ENCODE results near the gene CENPP. TPM values are rescaled to one million over a fixed set of nuclear protein-coding genes. Genes with fewer than 3 reads are reported as not detected.

Gene CENPP
- total RNA-seq, 1 experiment from 2014 or later = 7.2 TPM

- CTCF ChIA-PET = no interaction called here
Observed at GRCh38 chr9:92525306-92525705, 199.6 kb downstream of the CENPP start.

GRCh38 chr9:92527291-92527828 is 201.6 kb downstream of the CENPP start:
- no peak for DNase-seq
- CTCF ChIA-PET = no interaction called here
- H3K27ac Mint-ChIP-seq (ENCODE audit: unreplicated experiment) = no peak overlapping the region
- TF ChIP-seq, protein P1, sequence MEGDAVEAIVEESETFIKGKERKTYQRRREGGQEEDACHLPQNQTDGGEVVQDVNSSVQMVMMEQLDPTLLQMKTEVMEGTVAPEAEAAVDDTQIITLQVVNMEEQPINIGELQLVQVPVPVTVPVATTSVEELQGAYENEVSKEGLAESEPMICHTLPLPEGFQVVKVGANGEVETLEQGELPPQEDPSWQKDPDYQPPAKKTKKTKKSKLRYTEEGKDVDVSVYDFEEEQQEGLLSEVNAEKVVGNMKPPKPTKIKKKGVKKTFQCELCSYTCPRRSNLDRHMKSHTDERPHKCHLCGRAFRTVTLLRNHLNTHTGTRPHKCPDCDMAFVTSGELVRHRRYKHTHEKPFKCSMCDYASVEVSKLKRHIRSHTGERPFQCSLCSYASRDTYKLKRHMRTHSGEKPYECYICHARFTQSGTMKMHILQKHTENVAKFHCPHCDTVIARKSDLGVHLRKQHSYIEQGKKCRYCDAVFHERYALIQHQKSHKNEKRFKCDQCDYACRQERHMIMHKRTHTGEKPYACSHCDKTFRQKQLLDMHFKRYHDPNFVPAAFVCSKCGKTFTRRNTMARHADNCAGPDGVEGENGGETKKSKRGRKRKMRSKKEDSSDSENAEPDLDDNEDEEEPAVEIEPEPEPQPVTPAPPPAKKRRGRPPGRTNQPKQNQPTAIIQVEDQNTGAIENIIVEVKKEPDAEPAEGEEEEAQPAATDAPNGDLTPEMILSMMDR (IDR thresholded peaks at IDR 0.05; ENCODE audit: unreplicated experiment) = no peak
- no peak overlapping the region for H3K4me3 Mint-ChIP-seq (ENCODE audit: low read depth, unreplicated experiment)
- no TSS peak for BruUV-seq (replicated peaks)
- intact Hi-C loops (cut with micrococcal nuclease; ENCODE audit: unreplicated experiment) = no loop called here
- H3K36me3 Mint-ChIP-seq (ENCODE audit: insufficient read depth, unreplicated experiment) = no peaks in the 10 kb centered on the region
- no peaks in the 10 kb centered on the region for H3K4me1 Mint-ChIP-seq (ENCODE audit: low read depth, unreplicated experiment)
- H3K9me3 Mint-ChIP-seq (ENCODE audit: low read depth, unreplicated experiment) = no peaks in the 10 kb centered on the region
- no peaks in the 10 kb centered on the region for H3K27me3 Mint-ChIP-seq (ENCODE audit: unreplicated experiment)

More at GRCh38 chr9:92525306-92525705, 199.6 kb downstream of the CENPP start:
- Mint-ChIP-seq H3K4me3 (ENCODE audit: low read depth, unreplicated experiment) (no peak overlapping the region), H3K4me1 (ENCODE audit: low read depth, unreplicated experiment) (no peaks in the 10 kb centered on the region), H3K27me3 (ENCODE audit: unreplicated experiment) (no peaks in the 10 kb centered on the region), H3K9me3 (ENCODE audit: low read depth, unreplicated experiment) (no peaks in the 10 kb centered on the region), H3K36me3 (ENCODE audit: insufficient read depth, unreplicated experiment) (no peaks in the 10 kb centered on the region), H3K27ac (ENCODE audit: unreplicated experiment) (no peak overlapping the region)
- intact Hi-C loops (cut with micrococcal nuclease; ENCODE audit: unreplicated experiment) = no loop called here
- DNase-seq = no peak
- TF ChIP-seq, protein P1 (IDR thresholded peaks at IDR 0.05; ENCODE audit: unreplicated experiment) = no peak
- BruUV-seq (replicated peaks) = no TSS peak

- no peak for DNase-seq
- H3K27me3 Mint-ChIP-seq (ENCODE audit: unreplicated experiment) = no peaks in the 10 kb centered on the region
- H3K27ac Mint-ChIP-seq (ENCODE audit: unreplicated experiment) = no peak overlapping the region
- no peaks in the 10 kb centered on the region for H3K4me1 Mint-ChIP-seq (ENCODE audit: low read depth, unreplicated experiment)
- no peaks in the 10 kb centered on the region for H3K36me3 Mint-ChIP-seq (ENCODE audit: insufficient read depth, unreplicated experiment)
- no peaks in the 10 kb centered on the region for H3K9me3 Mint-ChIP-seq (ENCODE audit: low read depth, unreplicated experiment)
- H3K4me3 Mint-ChIP-seq (ENCODE audit: low read depth, unreplicated experiment) = no peak overlapping the region
- TF ChIP-seq, protein P1 (IDR thresholded peaks at IDR 0.05; ENCODE audit: unreplicated experiment) = no peak
- intact Hi-C loops (cut with micrococcal nuclease; ENCODE audit: unreplicated experiment) = no loop called here
- no TSS peak for BruUV-seq (replicated peaks)
- CTCF ChIA-PET = no interaction called here
Observed at GRCh38 chr9:92527832-92528521, 202.2 kb downstream of the CENPP start.

- Mint-ChIP-seq H3K27me3 (ENCODE audit: unreplicated experiment) (no peaks in the 10 kb centered on the region), H3K4me1 (ENCODE audit: low read depth, unreplicated experiment) (no peaks in the 10 kb centered on the region), H3K4me3 (ENCODE audit: low read depth, unreplicated experiment) (no peak overlapping the region), H3K9me3 (ENCODE audit: low read depth, unreplicated experiment) (no peaks in the 10 kb centered on the region), H3K36me3 (ENCODE audit: insufficient read depth, unreplicated experiment) (no peaks in the 10 kb centered on the region), H3K27ac (ENCODE audit: unreplicated experiment) (no peak overlapping the region)
- no TSS peak for BruUV-seq (replicated peaks)
- intact Hi-C loops (cut with micrococcal nuclease; ENCODE audit: unreplicated experiment) = no loop called here
- DNase-seq = no peak
- CTCF ChIA-PET = no interaction called here
- TF ChIP-seq, protein P1 (IDR thresholded peaks at IDR 0.05; ENCODE audit: unreplicated experiment) = no peak
Observed at GRCh38 chr9:92528522-92528849, 202.7 kb downstream of the CENPP start.
